HUES64 (cell line): ENCODE measurements around the gene ZNF436.
"Not testable (repeated sequence)": the region's sequence is repeated elsewhere in the genome, so short reads cannot be mapped to it uniquely, and the experiment has no call there.

Experiments
- H3K27ac ChIP-seq: 2 replicates; pipeline ENCODE4 v1.7.0; 2013; ENCODE audit warnings: low read depth, low read length, inconsistent platforms
- H3K27me3 ChIP-seq: 2 replicates; pipeline ENCODE4 v1.6.1; 2013; ENCODE audit warnings: mild to moderate bottlenecking, low read length; ENCODE audit not compliant: insufficient read depth
- H3K36me3 ChIP-seq: 2 replicates; pipeline ENCODE4 v1.6.1; 2013; ENCODE audit warnings: mild to moderate bottlenecking, low read length; ENCODE audit not compliant: insufficient read depth
- H3K4me1 ChIP-seq: 2 replicates; pipeline ENCODE4 v1.6.1; 2013; ENCODE audit warnings: mild to moderate bottlenecking, low read length, moderate library complexity; ENCODE audit not compliant: insufficient read depth
- H3K4me3 ChIP-seq: 2 replicates; pipeline ENCODE4 v1.5.1; 2013; ENCODE audit warnings: mild to moderate bottlenecking, low read length, moderate library complexity
- H3K9ac ChIP-seq: 2 replicates; pipeline ENCODE4 v1.6.1; 2013; ENCODE audit warnings: mild to moderate bottlenecking, low read depth, low read length
- H3K9me3 ChIP-seq: 2 replicates; pipeline ENCODE4 v1.6.1; 2013; ENCODE audit warnings: low read depth, low read length; ENCODE audit not compliant: insufficient read depth
- WGBS: fragments of 150-250, 120-280 bp; methylation state at CpG from one replicate; pipeline ENCODE4 v1.1.7; 2013; ENCODE audit warnings: missing lambda C conversion rate; 5-methylcytosine and 5-hydroxymethylcytosine counted together

Gene ZNF436

DNA sequence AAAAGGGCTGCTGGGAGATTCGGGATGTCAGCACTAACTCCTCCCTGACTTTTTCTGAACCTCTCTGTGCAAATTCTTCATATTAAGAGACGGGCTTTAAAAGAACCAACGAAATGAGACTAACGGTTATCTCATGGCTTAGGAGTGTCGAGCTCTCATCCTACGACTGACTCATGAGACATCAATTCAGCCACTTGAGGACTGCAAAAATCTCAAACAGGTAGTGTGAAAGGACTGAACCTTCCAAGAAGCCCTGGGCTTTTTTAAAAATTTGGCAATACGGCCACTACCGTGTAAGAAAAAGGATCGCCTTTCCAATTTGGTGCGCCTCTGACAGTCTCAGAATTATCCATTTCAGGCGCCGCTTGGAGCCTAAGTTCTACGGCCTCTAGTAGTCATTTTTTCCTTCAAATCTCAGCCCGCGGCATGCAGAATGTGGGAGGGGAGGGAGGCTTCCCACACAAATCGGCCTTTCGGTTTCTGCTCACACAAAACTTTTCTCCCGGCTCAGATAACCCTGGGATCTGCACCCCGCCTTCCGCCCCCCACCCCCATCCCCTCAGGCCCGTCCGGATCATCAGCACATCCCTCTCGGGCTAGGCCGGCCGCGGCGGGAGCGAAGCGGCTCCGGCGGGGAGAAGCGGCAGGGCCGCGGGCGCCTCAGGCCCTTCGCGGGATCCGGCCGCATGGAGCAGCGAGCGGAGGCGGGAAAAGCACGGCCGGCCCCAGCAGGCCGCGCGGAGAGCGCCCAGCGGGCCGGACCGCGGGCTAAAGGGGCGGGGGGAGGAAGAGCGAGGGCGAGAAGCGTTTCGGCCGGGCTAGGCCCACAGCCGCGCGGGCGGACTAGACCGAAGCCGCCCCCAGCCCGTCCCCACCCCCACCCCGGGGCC is 26.2 kb downstream of the ZNF436 start:
- Histone ChIP-seq H3K4me3 (peak overlapping the region; percentile 92), H3K36me3 (peaks cover 13% of the 10 kb centered on the region), H3K27ac (peak overlapping the region; percentile 93), H3K27me3 (peaks cover 30% of the 10 kb centered on the region), H3K9me3 (no peaks in the 10 kb centered on the region), H3K4me1 (peaks cover 34% of the 10 kb centered on the region), H3K9ac (peak overlapping the region; percentile 98)
- under 1% methylated on average over 66 of the region's 66 CpGs for WGBS

DNA sequence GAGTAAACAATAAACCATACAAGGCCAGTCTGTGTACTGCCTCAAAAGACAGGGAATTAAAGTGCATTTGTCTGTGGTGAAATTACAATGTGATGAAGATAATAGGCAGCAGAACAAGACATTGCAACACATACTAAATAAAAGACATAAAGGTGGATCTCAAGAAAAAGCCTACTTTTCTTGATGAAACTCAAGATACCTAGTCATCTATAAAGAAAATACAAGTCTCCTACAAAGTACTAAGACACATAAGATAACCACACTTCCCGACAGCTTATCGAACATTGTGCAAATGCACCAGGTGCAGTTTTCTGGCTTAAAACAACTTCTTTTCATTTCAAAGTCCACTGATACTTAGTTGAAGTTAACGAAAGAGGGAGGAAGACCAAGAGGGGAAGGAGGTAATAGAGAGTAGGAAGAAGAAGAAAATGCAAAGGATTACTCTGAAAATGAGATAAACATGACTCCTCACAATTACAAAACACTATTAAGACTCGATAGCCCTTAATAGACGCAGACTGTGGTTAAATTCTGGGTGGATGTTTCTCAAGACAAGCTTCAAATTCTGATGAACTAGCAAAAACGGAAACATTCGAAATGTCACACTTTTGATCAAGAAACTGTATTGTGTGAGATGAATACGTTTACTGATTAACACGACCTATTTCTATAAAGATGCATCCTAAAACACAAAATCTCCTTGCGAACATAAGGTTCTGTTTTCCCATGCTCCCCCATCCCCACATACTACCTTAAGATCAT is 27.5 kb downstream of the ZNF436 start:
- WGBS, result 69% methylated on average over 9 of the region's 10 CpGs
- Histone ChIP-seq H3K9me3 (no peaks in the 10 kb centered on the region), H3K36me3 (peaks cover 26% of the 10 kb centered on the region), H3K9ac (peak overlapping the region; percentile 98; the same call in 1 of the 2 replicates), H3K27ac (no peak overlapping the region), H3K4me3 (peak overlapping the region; percentile 92), H3K27me3 (peaks cover 17% of the 10 kb centered on the region), H3K4me1 (peaks cover 34% of the 10 kb centered on the region)

DNA sequence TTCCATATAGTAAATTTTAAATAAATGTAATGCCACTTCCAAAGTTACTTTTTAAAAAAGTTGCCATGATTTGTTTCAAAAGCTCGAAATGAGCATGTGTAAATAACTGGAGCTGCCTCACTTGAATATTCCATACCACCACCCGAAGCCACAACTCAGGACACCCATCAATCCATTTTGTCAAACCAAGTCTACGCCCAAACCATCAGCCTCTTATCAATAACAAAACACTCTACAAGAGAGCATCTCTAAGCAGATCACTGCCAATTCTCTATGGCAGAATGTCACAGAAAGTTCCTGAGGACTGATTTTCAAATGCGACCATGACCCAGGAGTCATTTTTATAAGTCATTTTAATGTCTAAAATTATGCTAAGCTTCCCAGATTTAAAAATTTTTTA is 30.0 kb downstream of the ZNF436 start:
- no peaks in the 10 kb centered on the region for H3K9me3 ChIP-seq
- peaks cover 34% of the 10 kb centered on the region for H3K4me1 ChIP-seq
- no peak overlapping the region for H3K9ac ChIP-seq
- no peak overlapping the region for H3K4me3 ChIP-seq
- WGBS, result 84% methylated on average over 4 of the region's 4 CpGs
- no peaks in the 10 kb centered on the region for H3K27me3 ChIP-seq
- no peak overlapping the region for H3K27ac ChIP-seq
- peaks cover 45% of the 10 kb centered on the region for H3K36me3 ChIP-seq

DNA sequence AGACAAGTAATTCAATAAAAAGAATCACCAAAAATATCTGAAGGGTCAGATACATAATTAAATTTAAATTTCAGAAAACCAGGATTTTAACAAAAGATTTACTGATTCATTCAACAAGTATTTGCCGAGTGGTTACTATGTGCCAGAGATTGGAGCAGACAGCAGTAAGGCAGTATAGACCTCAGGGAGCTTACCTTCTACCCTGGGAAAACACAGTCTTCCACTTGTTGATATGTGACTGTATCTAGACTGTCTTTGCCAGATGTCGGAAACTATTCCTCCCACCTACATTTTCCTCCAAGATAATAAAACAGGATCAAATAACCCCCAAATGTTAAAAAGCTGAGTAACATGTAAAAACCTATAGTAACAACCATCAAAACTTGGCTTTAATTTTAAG is 31.8 kb downstream of the ZNF436 start:
- H3K36me3 ChIP-seq, result peaks cover 63% of the 10 kb centered on the region
- no peaks in the 10 kb centered on the region for H3K9me3 ChIP-seq
- H3K4me3 ChIP-seq, result no peak overlapping the region
- WGBS, result 97% methylated on average over 2 of the region's 2 CpGs
- H3K4me1 ChIP-seq, result peaks cover 34% of the 10 kb centered on the region
- no peaks in the 10 kb centered on the region for H3K27me3 ChIP-seq
- H3K27ac ChIP-seq, result no peak overlapping the region
- H3K9ac ChIP-seq, result no peak overlapping the region

DNA sequence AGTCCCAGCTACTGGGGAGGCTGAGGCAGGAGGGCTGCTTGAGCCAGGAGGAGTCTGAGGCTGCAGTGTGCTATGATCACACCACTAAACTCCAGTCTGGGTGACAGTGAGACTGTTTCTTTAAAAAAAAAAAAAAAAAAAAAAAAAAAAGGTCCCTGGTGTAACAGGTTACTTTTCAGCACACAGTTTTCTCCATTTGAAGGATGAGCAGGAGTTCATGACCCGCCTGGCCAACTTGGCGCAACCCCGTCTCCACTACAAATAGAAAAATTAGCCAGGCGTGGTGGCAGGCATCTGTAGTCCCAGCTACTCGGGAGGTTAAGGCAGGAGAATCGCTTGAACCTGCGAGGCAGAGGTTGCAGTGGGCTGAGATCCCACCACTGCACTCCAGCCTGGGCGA is 37.9 kb downstream of the ZNF436 start:
- Histone ChIP-seq H3K9me3 (no peaks in the 10 kb centered on the region), H3K9ac (no peak overlapping the region), H3K4me3 (no peak overlapping the region), H3K27me3 (no peaks in the 10 kb centered on the region), H3K27ac (no peak overlapping the region), H3K36me3 (peaks cover 94% of the 10 kb centered on the region), H3K4me1 (no peaks in the 10 kb centered on the region)
- 94% methylated on average over 8 of the region's 8 CpGs for WGBS

DNA sequence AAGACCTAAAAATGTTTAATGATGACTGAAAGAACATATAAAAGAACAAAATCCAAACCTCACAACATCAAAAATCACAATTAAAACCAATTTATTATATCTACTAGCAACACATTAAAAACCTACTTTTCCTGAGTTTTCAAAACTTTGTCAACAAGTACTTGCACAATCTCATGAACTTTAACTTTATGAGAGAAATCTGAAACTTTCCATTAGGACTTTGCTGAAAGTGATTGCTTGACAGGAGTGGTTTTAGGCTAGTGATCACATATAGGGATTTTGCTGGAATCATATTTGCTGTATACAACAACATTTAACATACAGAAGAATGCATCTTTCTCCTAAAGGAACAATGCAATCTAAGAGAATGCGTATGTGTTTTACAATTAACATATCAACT is 38.8 kb downstream of the ZNF436 start:
- no peak overlapping the region for H3K9ac ChIP-seq

DNA sequence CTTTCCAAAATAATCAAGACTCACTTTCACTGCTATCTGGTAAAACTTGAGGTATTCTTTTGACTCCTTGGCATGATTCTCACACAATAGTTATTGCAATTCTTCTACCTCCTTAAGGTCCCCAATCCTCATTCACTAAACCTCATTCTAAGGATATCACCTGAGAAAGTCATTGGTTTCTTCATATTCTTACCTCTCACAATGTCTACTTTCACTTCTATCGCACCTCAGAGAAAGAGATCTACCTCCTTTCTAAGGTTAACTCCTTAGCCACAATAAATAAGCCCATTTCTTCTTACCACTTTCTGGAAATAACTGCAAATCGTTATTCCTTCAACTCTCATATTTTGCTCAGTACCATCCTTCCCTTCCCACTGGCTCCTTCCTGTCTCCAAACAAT is 44.2 kb downstream of the ZNF436 start:
- no peaks in the 10 kb centered on the region for H3K9me3 ChIP-seq
- H3K4me1 ChIP-seq, result no peaks in the 10 kb centered on the region
- no peak overlapping the region for H3K4me3 ChIP-seq
- no peak overlapping the region for H3K27ac ChIP-seq
- 94% methylated on average over 2 of the region's 2 CpGs for WGBS
- H3K27me3 ChIP-seq, result no peaks in the 10 kb centered on the region
- H3K9ac ChIP-seq, result no peak overlapping the region
- peaks cover 95% of the 10 kb centered on the region for H3K36me3 ChIP-seq

More for the DNA sequence above, 38.8 kb downstream of the ZNF436 start:
- peaks cover 97% of the 10 kb centered on the region for H3K36me3 ChIP-seq
- no peak overlapping the region for H3K27ac ChIP-seq
- 100% methylated on average over 1 of the region's 1 CpG for WGBS
- H3K27me3 ChIP-seq, result no peaks in the 10 kb centered on the region
- H3K4me1 ChIP-seq, result no peaks in the 10 kb centered on the region
- H3K4me3 ChIP-seq, result no peak overlapping the region
- no peaks in the 10 kb centered on the region for H3K9me3 ChIP-seq

DNA sequence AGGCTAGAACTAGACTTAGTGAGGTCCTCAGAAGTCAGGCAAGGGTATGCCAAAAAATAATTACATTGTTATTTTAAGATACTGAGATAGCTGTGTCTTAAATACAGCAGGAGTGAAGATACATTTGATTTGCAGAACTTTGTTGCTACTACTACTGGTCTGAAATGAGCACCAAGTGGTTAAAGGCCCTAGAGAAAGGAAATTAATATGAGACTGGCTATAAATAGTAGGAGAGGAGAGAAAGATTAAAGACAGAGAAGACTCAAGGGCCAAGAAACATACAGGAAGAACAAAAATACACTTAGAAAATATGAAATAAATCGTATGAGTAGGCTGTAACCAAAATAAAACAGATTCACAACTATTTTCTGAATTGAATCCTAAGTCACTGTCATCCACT is 46.9 kb downstream of the ZNF436 start:
- 100% methylated on average over 1 of the region's 1 CpG for WGBS
- no peak overlapping the region for H3K4me3 ChIP-seq
- no peak overlapping the region for H3K27ac ChIP-seq
- H3K27me3 ChIP-seq, result no peaks in the 10 kb centered on the region
- no peaks in the 10 kb centered on the region for H3K4me1 ChIP-seq
- H3K9me3 ChIP-seq, result no peaks in the 10 kb centered on the region
- H3K9ac ChIP-seq, result no peak overlapping the region
- peaks cover 94% of the 10 kb centered on the region for H3K36me3 ChIP-seq

DNA sequence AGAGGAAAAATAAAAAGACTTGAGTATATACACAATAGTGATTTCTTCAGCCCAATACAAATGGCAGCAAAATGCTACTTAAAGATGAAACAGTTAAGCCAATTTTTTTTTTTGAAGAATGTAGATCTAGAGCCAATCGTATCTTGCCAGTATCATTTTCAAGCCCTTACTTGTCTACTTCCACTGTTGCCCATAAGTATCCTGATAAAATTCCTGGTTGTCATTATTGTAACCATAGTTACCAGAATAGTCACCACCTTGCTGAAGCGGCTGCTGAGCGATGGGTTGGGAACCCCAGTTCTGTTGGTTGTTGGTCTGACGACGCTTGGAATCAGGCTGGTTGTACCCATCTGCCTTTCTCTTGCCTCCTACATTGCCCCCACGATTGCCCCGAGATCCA is 59.4 kb downstream of the ZNF436 start:
- Histone ChIP-seq H3K36me3 (peaks cover 96% of the 10 kb centered on the region), H3K4me1 (peaks cover 11% of the 10 kb centered on the region)
- H3K27me3 ChIP-seq, H3K27ac ChIP-seq, H3K4me3 ChIP-seq, H3K9ac ChIP-seq, H3K9me3 ChIP-seq: not testable (repeated sequence)
- 94% methylated on average over 7 of the region's 7 CpGs for WGBS
